K562 (cell line): ENCODE data around the gene NSUN2. TPM values are rescaled to one million over a fixed set of nuclear protein-coding genes. Genes with fewer than 3 reads are reported as not detected.

ENCODE experiments used
- ATAC-seq: fragments of 200-7000 bp; cut with Tn5 transposase; 3 replicates; pipeline ENCODE4 v1.9.1; 2020; ENCODE audit warnings: moderate library complexity
- BruUV-seq: library from RNA; stranded (reverse); fragments of 400-500 nt; replicated peaks from 2 replicates; lab custom pipeline; 2021; lab: Mats Ljungman, UMichigan
- CTCF ChIA-PET: fragments of 300-600 bp; formaldehyde crosslinking; extraction: SDS; loops from one replicate; lab custom pipeline; 2021; ENCODE audit warnings: low intra/inter-chr PET ratio; lab: Yijun Ruan, JAX
- POLR2A ChIA-PET: fragments of 300-600, 350-650 bp; sonication (Branson Sonifier 250); formaldehyde crosslinking; extraction: SDS; loops from one replicate; lab custom pipeline; 2021; ENCODE audit warnings: antibody characterized with exemption, inconsistent platforms; lab: Yijun Ruan, JAX
- DNase-seq, 4 experiments: peaks; one replicate each; pipeline versions ENCODE4 v3.0.0 to v3.0.0-alpha.2; 2011 to 2018; ENCODE audit warnings: low spot score in 3 of 4, mixed read lengths in 3 of 4; ENCODE audit errors: extremely low read depth in 1 of 4
- FAIRE-seq: peaks from 2 replicates; lab custom pipeline; 2011; peaks lifted over from hg19 to GRCh38; lab: Jason Lieb, UNC
- H2AFZ ChIP-seq: 2 replicates; pipeline ENCODE4 v1.6.0; 2011; ENCODE audit warnings: low read depth, low read length, control low read depth, inconsistent platforms
- H3K27ac ChIP-seq: fragments of 200-600 bp; 3 replicates; pipeline ENCODE4 v1.8.0; 2011; ENCODE audit warnings: low read depth, mild to moderate bottlenecking, control low read depth, inconsistent platforms, low read length, moderate library complexity, mixed read lengths; ENCODE audit errors: extremely low read depth
- H3K27me3 ChIP-seq, 2 experiments: fragments of 300-600 bp in 1 of 2; 2 replicates in 1 of 2; 3 replicates in 1 of 2; pipeline versions ENCODE4 v1.6.0 to v1.8.0; 2011; ENCODE audit warnings: inconsistent platforms in 2 of 2, low read length in 2 of 2, mild to moderate bottlenecking in 1 of 2, mixed read lengths in 1 of 2, moderate library complexity in 1 of 2; ENCODE audit not compliant: control insufficient read depth in 2 of 2, insufficient read depth in 2 of 2
- H3K36me3 ChIP-seq: fragments of 300-600 bp; 3 replicates; pipeline ENCODE4 v1.8.0; 2011; ENCODE audit warnings: mild to moderate bottlenecking, low read length, inconsistent platforms; ENCODE audit not compliant: control insufficient read depth, insufficient read depth
- H3K4me1 ChIP-seq, 2 experiments: fragments of 200-600 bp in 1 of 2; replicated peaks in 1 of 2; 2 replicates in 1 of 2; 3 replicates in 1 of 2; pipeline versions ENCODE4 v1.5.1 to v1.8.0; 2011; ENCODE audit warnings: inconsistent platforms in 2 of 2, low read length in 2 of 2, mild to moderate bottlenecking in 1 of 2, mixed read lengths in 1 of 2, moderate library complexity in 1 of 2; ENCODE audit not compliant: control insufficient read depth in 2 of 2, insufficient read depth in 2 of 2
- H3K4me2 ChIP-seq: 2 replicates; pipeline ENCODE4 v1.6.1; 2011; ENCODE audit warnings: low read length, control low read depth, inconsistent platforms, mixed read lengths; ENCODE audit not compliant: insufficient read depth
- H3K4me3 ChIP-seq: fragments of 200-600 bp; sonication (generic), shearing (Covaris generic); 2 replicates; pipeline ENCODE4 v1.5.1; 2016; ENCODE audit warnings: control low read depth, inconsistent platforms
- H3K79me2 ChIP-seq: fragments of 200-600 bp; 3 replicates; pipeline ENCODE4 v1.8.0; 2011; ENCODE audit warnings: low read length, inconsistent platforms; ENCODE audit not compliant: control insufficient read depth, insufficient read depth
- H3K9ac ChIP-seq, 2 experiments: 2 replicates each; pipeline versions ENCODE4 v1.6.0 to v1.6.1; 2011; ENCODE audit warnings: low read depth in 2 of 2, low read length in 2 of 2, control low read depth in 1 of 2, inconsistent platforms in 1 of 2, mild to moderate bottlenecking in 1 of 2, mixed read lengths in 1 of 2; ENCODE audit not compliant: insufficient read depth in 1 of 2
- H3K9me1 ChIP-seq: one replicate; pipeline ENCODE4 v1.6.0; 2011; ENCODE audit warnings: inconsistent platforms, mild to moderate bottlenecking, low read length, moderate library complexity; ENCODE audit not compliant: control insufficient read depth, insufficient read depth
- H3K9me3 ChIP-seq: replicated peaks from 2 replicates; pipeline ENCODE4 v1.5.1; 2011; ENCODE audit warnings: low read depth, low read length, inconsistent platforms; ENCODE audit not compliant: control insufficient read depth, insufficient read depth
- H4K20me1 ChIP-seq: replicated peaks from 2 replicates; pipeline ENCODE4 v1.6.1; 2011; ENCODE audit warnings: low read length, inconsistent platforms, mixed read lengths; ENCODE audit not compliant: control insufficient read depth, insufficient read depth
- DACH1 ChIP-seq: fragments of 450-650 bp; IDR thresholded peaks from 2 replicates; pipeline ENCODE4 v1.6.1; 2018; ENCODE audit not compliant: partially characterized antibody
- FOXK1 ChIP-seq: sonication (generic); formaldehyde crosslinking; IDR thresholded peaks from 2 replicates; pipeline ENCODE4 v1.8.0; 2022; ENCODE audit warnings: missing genetic modification reagents, mild to moderate bottlenecking, borderline replicate concordance
- HDAC2 ChIP-seq: fragments of 450-650 bp; IDR thresholded peaks from 2 replicates; pipeline ENCODE4 v1.6.1; 2016; ENCODE audit warnings: mild to moderate bottlenecking
- MEIS2 ChIP-seq: fragments of 450-650 bp; IDR thresholded peaks from 2 replicates; pipeline ENCODE4 v1.6.1; 2014; ENCODE audit warnings: mild to moderate bottlenecking; ENCODE audit not compliant: partially characterized antibody
- ZFP36 ChIP-seq: fragments of 150-350 bp; IDR thresholded peaks from 2 replicates; pipeline ENCODE4 v1.6.1; 2018; ENCODE audit warnings: low read length, low read depth; ENCODE audit not compliant: partially characterized antibody
- ZNF197 ChIP-seq: fragments of 200-800 bp; sonication (Bioruptor generic); IDR thresholded peaks from 2 replicates; pipeline ENCODE4 v1.6.1; 2016; ENCODE audit warnings: low read depth, missing genetic modification characterization, missing compliant biosample characterization
- ZNF354B ChIP-seq: fragments of 250-450 bp; sonication (Bioruptor Pico); IDR thresholded peaks from 2 replicates; pipeline ENCODE4 v1.4.0; 2020
- ZNF589 ChIP-seq: fragments of 200-800 bp; sonication (Bioruptor generic); IDR thresholded peaks from 2 replicates; pipeline ENCODE4 v1.6.1; 2016; ENCODE audit warnings: low read depth, missing genetic modification characterization, missing compliant biosample characterization
- ZSCAN29 ChIP-seq: fragments of 450-650 bp; IDR thresholded peaks from 2 replicates; pipeline ENCODE4 v1.6.1; 2017
- WGBS: fragments of 100-300 bp; shearing (Covaris generic); methylation state at CpG from one replicate; pipeline ENCODE4 v1.1.6; 2016; ENCODE audit warnings: low coverage, mixed read lengths; ENCODE audit not compliant: insufficient coverage; ENCODE audit errors: missing lambda C conversion rate; 5-methylcytosine and 5-hydroxymethylcytosine counted together
- in situ Hi-C: fragments of 300-500 bp; cut with MboI; formaldehyde crosslinking; loops from 4 replicates; pipeline ENCODE4 v1.15.0; 2018; ENCODE audit warnings: inconsistent platforms, mixed read lengths
- intact Hi-C: fragments of 100-400 bp; cut with micrococcal nuclease; formaldehyde crosslinking; loops from 2 replicates; pipeline ENCODE4 v1.14.2; 2022
- polyA plus RNA-seq, 8 experiments: library from polyadenylated mRNA; depleted of rRNA in 4 of 8; stranded (reverse) in 5 of 8; unstranded in 3 of 8; fragments of >200 nt; fragmentation: Nextera tagmentation in 2 of 8; fragmentation: Illumina TruSeq in 1 of 8; extraction: Ambion mirVana in 2 of 8; extraction: Trizol in 1 of 8; gene quantifications; 2 replicates each; pipeline versions ENCODE4 v1.2.1 to v1.2.3, GENCODE V29; 2011 to 2014; ENCODE audit warnings: inconsistent platforms in 1 of 8, missing spikeins in 1 of 8
- total RNA-seq, 7 experiments: library from RNA; depleted of rRNA in 6 of 7; stranded (reverse); fragments of >200 nt in 6 of 7; fragmentation: Illumina TruSeq in 2 of 7; extraction: Trizol in 2 of 7; gene quantifications; 2 replicates each; pipeline versions ENCODE4 v1.2.1 to v1.2.3, GENCODE V29; 2011 to 2021; ENCODE audit warnings: low replicate concordance in 1 of 7
- TF ChIP-seq, protein P1 (sequence below): fragments of 250-450 bp; sonication (Bioruptor Pico); IDR thresholded peaks from 2 replicates; pipeline ENCODE4 v1.8.0; 2022; ENCODE audit warnings: moderate library complexity, mild to moderate bottlenecking, inconsistent platforms
- TF ChIP-seq, protein P2 (sequence below): fragments of 200-600 bp; sonication (generic); IDR thresholded peaks from one replicate; pipeline ENCODE4 v1.6.1; 2012; ENCODE audit warnings: mild to moderate bottlenecking, low read depth, low read length, inconsistent platforms

NSUN2 gene
- total and polyA plus RNA-seq, 9 of the 15 experiments (the other 6 are each of a cell fraction or from before 2014, with no cell fraction given) = 9.2 to 167 (median 127) TPM

DNA sequence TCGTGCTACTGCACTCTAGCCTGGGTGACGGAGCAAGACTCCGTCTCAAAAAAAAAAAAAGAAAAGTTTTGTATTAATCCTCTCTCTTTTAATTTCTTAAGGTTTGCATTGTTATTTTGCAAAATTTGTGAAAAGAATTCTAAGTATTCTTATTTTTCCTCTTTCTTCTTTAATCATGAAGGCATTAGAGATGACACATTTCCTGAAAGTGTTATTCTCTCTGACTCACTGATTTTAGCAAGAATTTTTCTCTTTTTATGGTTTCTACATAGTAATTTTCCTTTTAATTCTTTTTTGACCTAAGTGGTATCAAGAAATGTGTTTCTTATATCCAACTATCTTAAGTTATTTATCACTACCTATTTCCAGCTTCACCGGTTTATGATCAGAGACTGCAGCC, 78.0 kb downstream of the NSUN2 start:
- ChIA-PET CTCF (no interaction called here), POLR2A (no interaction called here)
- Histone ChIP-seq H4K20me1 (peaks cover 4% of the 10 kb centered on the region; the same call in 1 of the 2 replicates), H3K4me2 (no peak overlapping the region), H3K9ac (no peak overlapping the region), H3K27me3 (peaks cover 21 to 63% of the 10 kb centered on the region in 2 experiments; a peak in 3 of 5 replicates), H3K9me3 (no peaks in the 10 kb centered on the region), H3K79me2 (no peaks in the 10 kb centered on the region), H3K9me1 (no peaks in the 10 kb centered on the region), H2AFZ (no peak overlapping the region), H3K36me3 (no peaks in the 10 kb centered on the region), H3K4me1 (no peaks in the 10 kb centered on the region), H3K27ac (no peak overlapping the region), H3K4me3 (no peak overlapping the region)
- intact Hi-C loops = no loop called here
- no peak for FAIRE-seq
- DNase-seq = no peak
- in situ Hi-C loops = no loop called here
- ATAC-seq = no peak
- no TSS peak for BruUV-seq
- 10% methylated on average over 4 of the region's 4 CpGs for WGBS
- TF ChIP-seq ZNF354B (CRISPR knock-in tag) = no peak
- TF ChIP-seq DACH1 = no peak
- TF ChIP-seq ZNF197 (CRISPR knock-in tag) = no peak
- no peak for TF ChIP-seq ZFP36
- TF ChIP-seq HDAC2 = no peak
- no peak for TF ChIP-seq MEIS2
- TF ChIP-seq FOXK1 (CRISPR knock-in tag) = no peak
- TF ChIP-seq, protein P1, sequence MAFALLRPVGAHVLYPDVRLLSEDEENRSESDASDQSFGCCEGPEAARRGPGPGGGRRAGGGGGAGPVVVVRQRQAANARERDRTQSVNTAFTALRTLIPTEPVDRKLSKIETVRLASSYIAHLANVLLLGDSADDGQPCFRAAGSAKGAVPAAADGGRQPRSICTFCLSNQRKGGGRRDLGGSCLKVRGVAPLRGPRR (CRISPR knock-in tag) = no peak
- TF ChIP-seq, protein P2, sequence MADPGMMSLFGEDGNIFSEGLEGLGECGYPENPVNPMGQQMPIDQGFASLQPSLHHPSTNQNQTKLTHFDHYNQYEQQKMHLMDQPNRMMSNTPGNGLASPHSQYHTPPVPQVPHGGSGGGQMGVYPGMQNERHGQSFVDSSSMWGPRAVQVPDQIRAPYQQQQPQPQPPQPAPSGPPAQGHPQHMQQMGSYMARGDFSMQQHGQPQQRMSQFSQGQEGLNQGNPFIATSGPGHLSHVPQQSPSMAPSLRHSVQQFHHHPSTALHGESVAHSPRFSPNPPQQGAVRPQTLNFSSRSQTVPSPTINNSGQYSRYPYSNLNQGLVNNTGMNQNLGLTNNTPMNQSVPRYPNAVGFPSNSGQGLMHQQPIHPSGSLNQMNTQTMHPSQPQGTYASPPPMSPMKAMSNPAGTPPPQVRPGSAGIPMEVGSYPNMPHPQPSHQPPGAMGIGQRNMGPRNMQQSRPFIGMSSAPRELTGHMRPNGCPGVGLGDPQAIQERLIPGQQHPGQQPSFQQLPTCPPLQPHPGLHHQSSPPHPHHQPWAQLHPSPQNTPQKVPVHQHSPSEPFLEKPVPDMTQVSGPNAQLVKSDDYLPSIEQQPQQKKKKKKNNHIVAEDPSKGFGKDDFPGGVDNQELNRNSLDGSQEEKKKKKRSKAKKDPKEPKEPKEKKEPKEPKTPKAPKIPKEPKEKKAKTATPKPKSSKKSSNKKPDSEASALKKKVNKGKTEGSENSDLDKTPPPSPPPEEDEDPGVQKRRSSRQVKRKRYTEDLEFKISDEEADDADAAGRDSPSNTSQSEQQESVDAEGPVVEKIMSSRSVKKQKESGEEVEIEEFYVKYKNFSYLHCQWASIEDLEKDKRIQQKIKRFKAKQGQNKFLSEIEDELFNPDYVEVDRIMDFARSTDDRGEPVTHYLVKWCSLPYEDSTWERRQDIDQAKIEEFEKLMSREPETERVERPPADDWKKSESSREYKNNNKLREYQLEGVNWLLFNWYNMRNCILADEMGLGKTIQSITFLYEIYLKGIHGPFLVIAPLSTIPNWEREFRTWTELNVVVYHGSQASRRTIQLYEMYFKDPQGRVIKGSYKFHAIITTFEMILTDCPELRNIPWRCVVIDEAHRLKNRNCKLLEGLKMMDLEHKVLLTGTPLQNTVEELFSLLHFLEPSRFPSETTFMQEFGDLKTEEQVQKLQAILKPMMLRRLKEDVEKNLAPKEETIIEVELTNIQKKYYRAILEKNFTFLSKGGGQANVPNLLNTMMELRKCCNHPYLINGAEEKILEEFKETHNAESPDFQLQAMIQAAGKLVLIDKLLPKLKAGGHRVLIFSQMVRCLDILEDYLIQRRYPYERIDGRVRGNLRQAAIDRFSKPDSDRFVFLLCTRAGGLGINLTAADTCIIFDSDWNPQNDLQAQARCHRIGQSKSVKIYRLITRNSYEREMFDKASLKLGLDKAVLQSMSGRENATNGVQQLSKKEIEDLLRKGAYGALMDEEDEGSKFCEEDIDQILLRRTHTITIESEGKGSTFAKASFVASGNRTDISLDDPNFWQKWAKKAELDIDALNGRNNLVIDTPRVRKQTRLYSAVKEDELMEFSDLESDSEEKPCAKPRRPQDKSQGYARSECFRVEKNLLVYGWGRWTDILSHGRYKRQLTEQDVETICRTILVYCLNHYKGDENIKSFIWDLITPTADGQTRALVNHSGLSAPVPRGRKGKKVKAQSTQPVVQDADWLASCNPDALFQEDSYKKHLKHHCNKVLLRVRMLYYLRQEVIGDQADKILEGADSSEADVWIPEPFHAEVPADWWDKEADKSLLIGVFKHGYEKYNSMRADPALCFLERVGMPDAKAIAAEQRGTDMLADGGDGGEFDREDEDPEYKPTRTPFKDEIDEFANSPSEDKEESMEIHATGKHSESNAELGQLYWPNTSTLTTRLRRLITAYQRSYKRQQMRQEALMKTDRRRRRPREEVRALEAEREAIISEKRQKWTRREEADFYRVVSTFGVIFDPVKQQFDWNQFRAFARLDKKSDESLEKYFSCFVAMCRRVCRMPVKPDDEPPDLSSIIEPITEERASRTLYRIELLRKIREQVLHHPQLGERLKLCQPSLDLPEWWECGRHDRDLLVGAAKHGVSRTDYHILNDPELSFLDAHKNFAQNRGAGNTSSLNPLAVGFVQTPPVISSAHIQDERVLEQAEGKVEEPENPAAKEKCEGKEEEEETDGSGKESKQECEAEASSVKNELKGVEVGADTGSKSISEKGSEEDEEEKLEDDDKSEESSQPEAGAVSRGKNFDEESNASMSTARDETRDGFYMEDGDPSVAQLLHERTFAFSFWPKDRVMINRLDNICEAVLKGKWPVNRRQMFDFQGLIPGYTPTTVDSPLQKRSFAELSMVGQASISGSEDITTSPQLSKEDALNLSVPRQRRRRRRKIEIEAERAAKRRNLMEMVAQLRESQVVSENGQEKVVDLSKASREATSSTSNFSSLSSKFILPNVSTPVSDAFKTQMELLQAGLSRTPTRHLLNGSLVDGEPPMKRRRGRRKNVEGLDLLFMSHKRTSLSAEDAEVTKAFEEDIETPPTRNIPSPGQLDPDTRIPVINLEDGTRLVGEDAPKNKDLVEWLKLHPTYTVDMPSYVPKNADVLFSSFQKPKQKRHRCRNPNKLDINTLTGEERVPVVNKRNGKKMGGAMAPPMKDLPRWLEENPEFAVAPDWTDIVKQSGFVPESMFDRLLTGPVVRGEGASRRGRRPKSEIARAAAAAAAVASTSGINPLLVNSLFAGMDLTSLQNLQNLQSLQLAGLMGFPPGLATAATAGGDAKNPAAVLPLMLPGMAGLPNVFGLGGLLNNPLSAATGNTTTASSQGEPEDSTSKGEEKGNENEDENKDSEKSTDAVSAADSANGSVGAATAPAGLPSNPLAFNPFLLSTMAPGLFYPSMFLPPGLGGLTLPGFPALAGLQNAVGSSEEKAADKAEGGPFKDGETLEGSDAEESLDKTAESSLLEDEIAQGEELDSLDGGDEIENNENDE = no peak
- TF ChIP-seq ZNF589 (CRISPR knock-in tag) = no peak
- no peak for TF ChIP-seq ZSCAN29
